CD14-positive monocyte (primary cell): ENCODE measurements around the gene IGSF8. TPM values are rescaled to one million over a fixed set of nuclear protein-coding genes. Genes with fewer than 3 reads are reported as not detected.

Experiments used
- DNase-seq, 3 donors: peaks; one replicate each; pipeline ENCODE4 v3.0.0-alpha.2; 2011 to 2022
- H2AFZ ChIP-seq: 2 replicates; pipeline ENCODE4 v1.6.0; 2012; ENCODE audit warnings: mild to moderate bottlenecking, low read depth, low read length, inconsistent platforms; ENCODE audit not compliant: insufficient read depth, poor library complexity, severe bottlenecking
- H3K27ac ChIP-seq, 2 donors: 1 replicate in 1 of 2; 2 replicates in 1 of 2; pipeline ENCODE4 v1.5.1; 2012 to 2013; ENCODE audit warnings: low read length in 2 of 2, control low read depth in 1 of 2, inconsistent platforms in 1 of 2, low read depth in 1 of 2, mild to moderate bottlenecking in 1 of 2
- H3K27me3 ChIP-seq, 2 donors: one replicate each; pipeline versions ENCODE4 v1.6.0 to v1.6.1; 2011 to 2013; ENCODE audit warnings: low read length in 2 of 2; ENCODE audit not compliant: control insufficient read depth in 2 of 2, insufficient read depth in 2 of 2
- H3K36me3 ChIP-seq, 2 donors: replicated peaks in 1 of 2; 1 replicate in 1 of 2; 2 replicates in 1 of 2; pipeline versions ENCODE4 v1.5.1 to v1.6.1; 2012 to 2013; ENCODE audit warnings: low read length in 2 of 2, control low read depth in 1 of 2, inconsistent platforms in 1 of 2, mild to moderate bottlenecking in 1 of 2; ENCODE audit not compliant: insufficient read depth in 2 of 2, control insufficient read depth in 1 of 2
- H3K4me1 ChIP-seq, 2 donors: 1 replicate in 1 of 2; 2 replicates in 1 of 2; pipeline versions ENCODE4 v1.5.1 to v1.6.1; 2012 to 2013; ENCODE audit warnings: low read length in 2 of 2, control low read depth in 1 of 2, inconsistent platforms in 1 of 2, mild to moderate bottlenecking in 1 of 2, moderate library complexity in 1 of 2; ENCODE audit not compliant: insufficient read depth in 2 of 2, control insufficient read depth in 1 of 2
- H3K4me2 ChIP-seq: replicated peaks from 2 replicates; pipeline ENCODE3; 2012; ENCODE audit warnings: low read length, moderate library complexity, mild to moderate bottlenecking; ENCODE audit not compliant: poor library complexity, severe bottlenecking; ENCODE audit errors: extremely low read depth
- H3K4me3 ChIP-seq, 3 experiments: fragments of 200-600 bp in 1 of 3; sonication (generic) in 1 of 3; replicated peaks in 1 of 3; 1 replicate in 2 of 3; 2 replicates in 1 of 3; pipeline ENCODE4 v1.5.1; 2011 to 2013; ENCODE audit warnings: low read length in 3 of 3, mild to moderate bottlenecking in 3 of 3, control low read depth in 2 of 3, low read depth in 2 of 3, inconsistent platforms in 1 of 3, moderate library complexity in 1 of 3
- H3K79me2 ChIP-seq: 2 replicates; pipeline ENCODE4 v1.6.0; 2012; ENCODE audit warnings: mild to moderate bottlenecking, control low read depth, inconsistent platforms, low read length, moderate library complexity; ENCODE audit not compliant: insufficient read depth
- H3K9ac ChIP-seq: 2 replicates; pipeline ENCODE4 v1.6.0; 2017; ENCODE audit warnings: low read length, mild to moderate bottlenecking; ENCODE audit not compliant: insufficient read depth, poor library complexity, severe bottlenecking
- H3K9me3 ChIP-seq, 2 donors: replicated peaks in 1 of 2; 1 replicate in 1 of 2; 2 replicates in 1 of 2; pipeline versions ENCODE4 v1.5.1 to v1.6.1; 2012 to 2013; ENCODE audit warnings: low read length in 2 of 2, control low read depth in 1 of 2; ENCODE audit not compliant: control insufficient read depth in 1 of 2, insufficient read depth in 1 of 2
- H4K20me1 ChIP-seq: 2 replicates; pipeline ENCODE4 v1.6.0; 2012; ENCODE audit warnings: mild to moderate bottlenecking, low read length, control low read depth, moderate library complexity; ENCODE audit not compliant: insufficient read depth
- H3K27ac Mint-ChIP-seq, 7 donors: one replicate each; pipeline ENCODE4 v1.8.0; 2020; ENCODE audit warnings: mild to moderate bottlenecking in 7 of 7, mixed read lengths in 7 of 7, moderate library complexity in 6 of 7, inconsistent platforms in 2 of 7
- H3K27me3 Mint-ChIP-seq, 3 donors: one replicate each; pipeline ENCODE4 v1.8.0; 2021 to 2022; ENCODE audit warnings: low read depth in 3 of 3, mild to moderate bottlenecking in 3 of 3, mixed read lengths in 3 of 3, moderate library complexity in 3 of 3, inconsistent platforms in 1 of 3
- H3K36me3 Mint-ChIP-seq, 2 donors: one replicate each; pipeline ENCODE4 v1.8.0; 2020; ENCODE audit warnings: mixed read lengths in 2 of 2, inconsistent platforms in 1 of 2, mild to moderate bottlenecking in 1 of 2
- H3K4me1 Mint-ChIP-seq: one replicate; pipeline ENCODE4 v1.8.0; 2020; ENCODE audit warnings: mild to moderate bottlenecking, mixed read lengths
- H3K4me3 Mint-ChIP-seq, 2 donors: one replicate each; pipeline ENCODE4 v1.8.0; 2020; ENCODE audit warnings: mild to moderate bottlenecking in 2 of 2, mixed read lengths in 2 of 2, moderate library complexity in 1 of 2
- H3K9me3 Mint-ChIP-seq, 7 donors: one replicate each; pipeline ENCODE4 v1.8.0; 2020 to 2022; ENCODE audit warnings: mixed read lengths in 7 of 7, mild to moderate bottlenecking in 6 of 7, moderate library complexity in 6 of 7, inconsistent platforms in 2 of 7
- CTCF ChIP-seq: fragments of 200-600 bp; IDR thresholded peaks from one replicate; pipeline ENCODE4 v1.8.0; 2022; ENCODE audit warnings: antibody characterized with exemption, mild to moderate bottlenecking
- WGBS: methylation state at CpG from one replicate; pipeline ENCODE4 v1.1.5; 2013; ENCODE audit warnings: missing lambda C conversion rate; ENCODE audit not compliant: insufficient coverage; 5-methylcytosine and 5-hydroxymethylcytosine counted together
- intact Hi-C, 2 donors: fragments of 100-400 bp; cut with micrococcal nuclease; formaldehyde crosslinking; loops; one replicate each; pipeline versions ENCODE4 v1.15.0 to v1.15.1; 2023
- polyA plus RNA-seq, 3 donors: library from polyadenylated mRNA; depleted of rRNA in 1 of 3; unstranded in 2 of 3; stranded (reverse) in 1 of 3; fragments of 300-500 nt in 2 of 3; fragments of >200 nt in 1 of 3; fragmentation: Illumina TruSeq in 2 of 3; gene quantifications; 1 replicate in 2 of 3; 2 replicates in 1 of 3; pipeline ENCODE4 v1.2.3, GENCODE V29; 2012 to 2021

Gene IGSF8
- polyA plus RNA-seq, 3 donors: 9.6 to 23.9 (median 10.8) TPM

GRCh38 chr1:160047111-160047991 lies 51.1 kb downstream of the IGSF8 start:
- H3K79me2 ChIP-seq: no peaks in the 10 kb centered on the region
- Mint-ChIP-seq H3K4me3 (peak overlapping the region; percentile 75 to 91), H3K27ac (peak overlapping the region in 2 of 7 donors; percentile 26 to 66), H3K36me3 (no peaks in the 10 kb centered on the region), H3K9me3 (no peaks in the 10 kb centered on the region), H3K27me3 (peaks cover 12 to 22% (median 16%) of the 10 kb centered on the region in 3 donors), H3K4me1 (peaks cover 13% of the 10 kb centered on the region)
- intact Hi-C loops: loop anchor here (5.0 kb wide), 1 partner anchor 35 kb away; the partner anchor contains the start of gene KCNJ9 (in 2 of the 2)
- H3K4me3 ChIP-seq: peak overlapping the region in 2 of 3 experiments; percentile 3 to 62
- peak; percentile 5 to 23 (median 16) for DNase-seq
- peaks cover 8 to 10% of the 10 kb centered on the region in 2 donors for H3K4me1 ChIP-seq
- TF ChIP-seq CTCF: no peak
- no peaks in the 10 kb centered on the region for H3K36me3 ChIP-seq
- WGBS: 70% methylated on average over 6 of the region's 9 CpGs
- peaks cover 8 to 12% of the 10 kb centered on the region in 2 donors for H3K27me3 ChIP-seq
- peak overlapping the region; percentile 68 for H3K4me2 ChIP-seq
- no peaks in the 10 kb centered on the region for H3K9me3 ChIP-seq
- no peak overlapping the region for H3K9ac ChIP-seq
- peak overlapping the region; percentile 61 for H2AFZ ChIP-seq
- H4K20me1 ChIP-seq: no peaks in the 10 kb centered on the region
- H3K27ac ChIP-seq: no peak overlapping the region

GRCh38 chr1:160046494-160047110 lies 51.8 kb downstream of the IGSF8 start:
- H3K27me3 Mint-ChIP-seq: peaks cover 9 to 19% (median 15%) of the 10 kb centered on the region in 3 donors
- intact Hi-C loops: loop anchor here (5.0 kb wide), 1 partner anchor 36 kb away; the partner anchor contains the start of gene KCNJ9 (in 2 of the 2)

More at GRCh38 chr1:160046494-160047110, 51.8 kb downstream of the IGSF8 start:
- Histone ChIP-seq H3K4me1 (peaks cover 8 to 10% of the 10 kb centered on the region in 2 donors), H3K79me2 (no peaks in the 10 kb centered on the region), H3K36me3 (no peaks in the 10 kb centered on the region), H3K27me3 (peaks cover 2 to 12% of the 10 kb centered on the region in 2 donors), H3K9me3 (no peaks in the 10 kb centered on the region), H2AFZ (peak overlapping the region; percentile 61), H3K4me2 (peak overlapping the region; percentile 68), H3K27ac (no peak overlapping the region), H3K9ac (no peak overlapping the region), H4K20me1 (no peaks in the 10 kb centered on the region), H3K4me3 (peak overlapping the region in 2 of 3 experiments; percentile 3 to 62)
- peak; percentile 78 for TF ChIP-seq CTCF
- Mint-ChIP-seq H3K27ac (peak overlapping the region in 2 of 7 donors; percentile 26 to 66), H3K9me3 (no peaks in the 10 kb centered on the region), H3K4me3 (peak overlapping the region; percentile 75 to 91), H3K36me3 (no peaks in the 10 kb centered on the region), H3K4me1 (peaks cover 13% of the 10 kb centered on the region)
- WGBS: 2% methylated on average over 8 of the region's 11 CpGs
- peak; percentile 30 to 54 (median 39) for DNase-seq
